Measurements from ENCODE around the gene PPP4R3C. TPM values are rescaled to one million over a fixed set of nuclear protein-coding genes. Genes with fewer than 3 reads are reported as not detected.
"Not testable (repeated sequence)": the region's sequence is repeated elsewhere in the genome, so short reads cannot be mapped to it uniquely, and the experiment has no call there.

Gene PPP4R3C
- total RNA-seq: not detected

DNA sequence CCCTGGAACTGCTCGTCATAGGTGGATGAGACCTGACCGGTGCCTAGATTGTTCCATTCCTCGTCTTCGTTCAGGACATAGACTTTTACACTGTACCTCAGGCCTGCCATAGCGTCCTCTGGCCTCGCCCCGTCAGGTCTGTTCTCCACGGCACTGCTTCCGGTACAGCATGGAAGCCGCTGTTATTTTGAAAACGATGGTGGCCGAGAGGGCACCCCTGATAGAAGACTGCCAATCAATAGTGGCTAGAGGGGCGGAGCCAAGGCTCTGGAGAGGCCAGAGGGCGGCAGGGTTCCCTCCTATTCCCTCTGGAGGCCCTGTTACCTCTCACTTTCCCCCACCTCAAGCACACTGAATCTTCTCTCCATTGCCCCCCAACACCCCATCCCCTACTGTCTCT lies at the start of gene PPP4R3C:
TSS of gene PPP4R3C (minus strand) at position 155 of the 400 bp plus-strand sequence. CDS start at position 110, 45 bp downstream.
- H3K27me3 ChIP-seq: no peaks in the 10 kb centered on the region
- intact Hi-C loops (cut with DNase I): no loop called here
- H3K27ac ChIP-seq: no peak within 1 kb of the TSS
- no peak within 1 kb of the TSS for H3K4me3 ChIP-seq
- no peak for DNase-seq
- no peaks in the 10 kb centered on the region for H3K9me3 ChIP-seq
- TF ChIP-seq, protein P1, sequence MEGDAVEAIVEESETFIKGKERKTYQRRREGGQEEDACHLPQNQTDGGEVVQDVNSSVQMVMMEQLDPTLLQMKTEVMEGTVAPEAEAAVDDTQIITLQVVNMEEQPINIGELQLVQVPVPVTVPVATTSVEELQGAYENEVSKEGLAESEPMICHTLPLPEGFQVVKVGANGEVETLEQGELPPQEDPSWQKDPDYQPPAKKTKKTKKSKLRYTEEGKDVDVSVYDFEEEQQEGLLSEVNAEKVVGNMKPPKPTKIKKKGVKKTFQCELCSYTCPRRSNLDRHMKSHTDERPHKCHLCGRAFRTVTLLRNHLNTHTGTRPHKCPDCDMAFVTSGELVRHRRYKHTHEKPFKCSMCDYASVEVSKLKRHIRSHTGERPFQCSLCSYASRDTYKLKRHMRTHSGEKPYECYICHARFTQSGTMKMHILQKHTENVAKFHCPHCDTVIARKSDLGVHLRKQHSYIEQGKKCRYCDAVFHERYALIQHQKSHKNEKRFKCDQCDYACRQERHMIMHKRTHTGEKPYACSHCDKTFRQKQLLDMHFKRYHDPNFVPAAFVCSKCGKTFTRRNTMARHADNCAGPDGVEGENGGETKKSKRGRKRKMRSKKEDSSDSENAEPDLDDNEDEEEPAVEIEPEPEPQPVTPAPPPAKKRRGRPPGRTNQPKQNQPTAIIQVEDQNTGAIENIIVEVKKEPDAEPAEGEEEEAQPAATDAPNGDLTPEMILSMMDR (IDR thresholded peaks at IDR 0.05): no peak
- TF ChIP-seq POLR2A (IDR thresholded peaks at IDR 0.05): no peak
- no peaks in the 10 kb centered on the region for H3K36me3 ChIP-seq
- WGBS, 2 donors: 74 to 76% methylated on average over 5 to 11 of the region's 14 CpGs
- H3K4me1 ChIP-seq: no peaks in the 10 kb centered on the region

DNA sequence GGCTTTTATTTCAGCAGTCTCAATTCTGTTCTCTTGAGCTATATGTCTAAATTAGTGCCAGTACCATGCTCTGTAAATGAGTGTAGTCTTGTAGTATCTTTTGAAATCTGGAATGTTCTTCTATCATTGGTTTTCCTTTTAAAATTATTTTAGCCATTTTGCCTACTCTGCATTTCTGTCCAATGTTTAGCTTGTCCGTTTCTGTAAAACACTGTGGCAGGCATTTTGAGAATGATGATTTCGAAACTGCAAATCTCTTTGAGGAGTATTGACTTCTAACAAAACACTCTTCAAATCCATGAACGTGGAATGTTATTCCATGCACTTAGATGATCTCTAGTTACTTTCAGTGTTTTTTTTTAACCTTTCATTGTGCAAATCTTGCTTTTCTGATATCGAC lies 28.3 kb upstream of the PPP4R3C start:
- DNase-seq: no peak
- TF ChIP-seq, protein P1 (IDR thresholded peaks at IDR 0.05): no peak
- no peak for TF ChIP-seq POLR2A (IDR thresholded peaks at IDR 0.05)
- Histone ChIP-seq H3K4me3 (no peak overlapping the region), H3K9me3 (no peaks in the 10 kb centered on the region), H3K36me3 (no peaks in the 10 kb centered on the region), H3K4me1 (no peaks in the 10 kb centered on the region), H3K27ac (no peak overlapping the region), H3K27me3 (no peaks in the 10 kb centered on the region)
- 62 to 66% methylated on average over 4 of the region's 4 CpGs for WGBS, 2 donors
- intact Hi-C loops (cut with DNase I): no loop called here

DNA sequence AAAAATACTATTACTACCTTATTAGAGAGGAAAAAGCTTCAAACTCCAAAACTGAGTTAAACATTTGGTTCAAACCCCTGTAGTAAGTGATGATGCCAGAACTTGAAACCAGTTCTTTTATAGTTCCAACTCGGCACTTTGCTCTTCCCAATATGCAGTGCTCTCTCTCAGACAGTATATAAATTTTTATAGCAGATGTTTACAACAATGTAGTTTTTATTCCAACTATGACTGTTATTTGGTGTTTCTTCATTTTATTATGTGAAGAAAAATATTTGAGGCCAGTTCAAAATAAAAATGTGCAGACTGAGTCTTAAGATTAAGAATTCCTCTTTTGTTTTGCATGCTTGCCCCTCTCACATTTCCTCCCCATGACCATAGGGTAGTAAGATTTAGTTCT lies 2.9 kb upstream of the PPP4R3C start:
- H3K9me3 ChIP-seq: no peaks in the 10 kb centered on the region
- H3K4me1 ChIP-seq: no peaks in the 10 kb centered on the region
- TF ChIP-seq, protein P1 (IDR thresholded peaks at IDR 0.05): no peak
- no peak for TF ChIP-seq POLR2A (IDR thresholded peaks at IDR 0.05)
- no peak overlapping the region for H3K4me3 ChIP-seq
- H3K27me3 ChIP-seq: no peaks in the 10 kb centered on the region
- DNase-seq: no peak
- intact Hi-C loops (cut with DNase I): no loop called here
- no peak overlapping the region for H3K27ac ChIP-seq
- 19 to 53% methylated on average over 1 of the region's 1 CpG for WGBS, 2 donors
- no peaks in the 10 kb centered on the region for H3K36me3 ChIP-seq

DNA sequence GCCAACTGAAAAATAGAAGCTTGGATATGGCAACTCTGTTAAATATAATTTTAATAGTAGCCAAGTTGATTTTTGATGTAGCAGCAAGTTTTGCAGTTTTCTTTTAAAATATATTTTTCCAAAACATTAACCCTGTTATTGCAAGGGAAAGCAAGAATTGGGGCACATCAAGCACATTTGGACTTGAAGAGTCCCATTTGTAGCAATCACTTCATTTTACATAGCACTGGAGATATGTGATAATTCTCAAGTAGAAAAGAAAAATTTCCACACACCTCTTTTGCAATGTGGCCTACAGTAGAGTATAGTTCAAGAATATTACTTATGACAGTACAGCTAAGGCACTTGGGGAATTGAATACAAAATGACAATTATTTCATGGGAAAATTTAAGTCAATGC lies 1.9 kb upstream of the PPP4R3C start:
- no peak for DNase-seq

DNA sequence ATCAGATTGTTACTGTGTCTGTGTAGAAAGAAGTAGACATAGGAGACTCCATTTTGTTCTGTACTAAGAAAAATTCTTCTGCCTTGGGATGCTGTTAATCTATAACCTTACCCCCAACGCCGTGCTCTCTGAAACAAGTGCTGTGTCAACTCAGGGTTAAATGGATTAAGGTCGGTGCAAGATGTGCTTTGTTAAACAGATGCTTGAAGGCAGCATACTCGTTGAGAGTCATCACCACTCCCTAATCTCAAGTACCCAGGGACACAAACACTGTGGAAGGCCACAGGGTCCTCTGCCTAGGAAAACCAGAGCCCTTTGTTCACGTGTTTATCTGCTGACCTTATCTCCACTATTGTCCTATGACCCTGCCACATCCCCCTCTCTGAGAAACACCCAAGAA lies 4.0 kb downstream of the PPP4R3C start:
- H3K4me3 ChIP-seq; H3K4me1 ChIP-seq; H3K27ac ChIP-seq; H3K9me3 ChIP-seq; DNase-seq; H3K27me3 ChIP-seq; intact Hi-C loops (cut with DNase I); H3K36me3 ChIP-seq: not testable (repeated sequence)
- WGBS, 2 donors: 62 to 71% methylated on average over 3 to 5 of the region's 5 CpGs

More for the DNA sequence above, 1.9 kb upstream of the PPP4R3C start:
- no peaks in the 10 kb centered on the region for H3K36me3 ChIP-seq
- no peaks in the 10 kb centered on the region for H3K9me3 ChIP-seq
- no peaks in the 10 kb centered on the region for H3K27me3 ChIP-seq
- TF ChIP-seq, protein P1 (IDR thresholded peaks at IDR 0.05): no peak
- TF ChIP-seq POLR2A (IDR thresholded peaks at IDR 0.05): no peak
- no peaks in the 10 kb centered on the region for H3K4me1 ChIP-seq
- no peak overlapping the region for H3K27ac ChIP-seq
- no peak overlapping the region for H3K4me3 ChIP-seq
- intact Hi-C loops (cut with DNase I): no loop called here

DNA sequence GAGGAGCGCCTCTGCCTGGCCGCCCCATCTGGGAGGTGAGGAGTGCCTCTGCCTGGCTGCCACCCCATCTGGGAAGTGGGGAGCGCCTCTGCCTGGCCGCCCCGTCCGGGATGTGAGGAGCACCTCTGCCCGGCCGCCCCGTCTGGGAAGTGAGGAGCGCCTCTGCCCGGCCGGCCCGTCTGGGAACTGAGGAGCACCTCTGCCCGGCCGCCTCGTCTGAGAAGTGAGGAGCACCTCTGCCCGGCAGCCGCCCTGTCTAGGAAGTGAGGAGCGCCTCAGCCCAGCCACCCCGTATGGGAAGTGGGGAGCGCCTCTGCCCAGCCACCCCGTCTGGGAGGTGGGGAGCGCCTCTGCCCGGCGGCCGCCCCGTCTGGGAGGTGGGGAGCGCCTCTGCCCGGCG lies 4.6 kb downstream of the PPP4R3C start:
- H3K27me3 ChIP-seq; H3K36me3 ChIP-seq; H3K9me3 ChIP-seq; H3K27ac ChIP-seq; H3K4me1 ChIP-seq; H3K4me3 ChIP-seq; DNase-seq; intact Hi-C loops (cut with DNase I): not testable (repeated sequence)
- WGBS, 2 donors: no CpG with 5 or more reads among the region's 30 CpGs

Data from esophagus squamous epithelium (tissue), 5 donors.